NB4 (cell line): ENCODE data around the gene USP36.
"Not testable (repeated sequence)": the region's sequence is repeated elsewhere in the genome, so short reads cannot be mapped to it uniquely, and the experiment has no call there.

ENCODE experiments used
- DNase-seq: peaks from one replicate; pipeline ENCODE4 v3.0.0; 2010; ENCODE audit warnings: low read depth
- H3K4me3 ChIP-seq: one replicate; pipeline ENCODE4 v1.5.1; 2011; ENCODE audit warnings: mild to moderate bottlenecking, low read depth, low read length, moderate library complexity
- CTCF ChIP-seq: IDR thresholded peaks from one replicate; pipeline ENCODE4 v1.5.1; 2012; ENCODE audit warnings: low read depth, low read length
- MAX ChIP-seq: IDR thresholded peaks from 2 replicates; pipeline ENCODE4 v1.6.1; 2011; ENCODE audit warnings: low read depth, low read length
- MYC ChIP-seq: IDR thresholded peaks from 2 replicates; pipeline ENCODE4 v1.6.1; 2011; ENCODE audit warnings: low read depth, low read length
- POLR2A ChIP-seq: IDR thresholded peaks from 2 replicates; pipeline ENCODE4 v1.6.1; 2011; ENCODE audit warnings: mild to moderate bottlenecking; ENCODE audit not compliant: insufficient read length; ENCODE audit errors: extremely low read depth

The USP36 gene

GRCh38 chr17:78783711-78784324 lies 56.8 kb downstream of the USP36 start:
- no peak overlapping the region for H3K4me3 ChIP-seq
- TF ChIP-seq CTCF: no peak
- TF ChIP-seq MYC: no peak
- no peak for TF ChIP-seq POLR2A
- no peak for TF ChIP-seq MAX
- no peak for DNase-seq

GRCh38 chr17:78781893-78782304 lies 58.7 kb downstream of the USP36 start, which contains the start of gene CYTH1:
Gene CYTH1, minus strand, starts transcription at chr17:78782273. Its CDS starts 50 bp downstream, at chr17:78782223.
- TF ChIP-seq POLR2A: peak; percentile 39
- TF ChIP-seq MAX: no peak
- H3K4me3 ChIP-seq: peak within 1 kb of the TSS; percentile 72
- DNase-seq: no peak

- TF ChIP-seq MYC (no peak), MAX (no peak), CTCF (no peak), POLR2A (no peak)
- peak; percentile 62 for DNase-seq
- H3K4me3 ChIP-seq: peak overlapping the region; percentile 59
Measured at GRCh38 chr17:78781104-78781892, 59.3 kb downstream of the USP36 start.

- no peak for DNase-seq
- no peak for TF ChIP-seq POLR2A
- no peak for TF ChIP-seq CTCF
- no peak for TF ChIP-seq MAX
- no peak for TF ChIP-seq MYC
- H3K4me3 ChIP-seq: no peak overlapping the region
Measured at GRCh38 chr17:78780335-78780734, 60.3 kb downstream of the USP36 start.

GRCh38 chr17:78779850-78780249 lies 60.8 kb downstream of the USP36 start:
- TF ChIP-seq MYC (no peak), CTCF (no peak), POLR2A (no peak), MAX (no peak)
- H3K4me3 ChIP-seq: no peak overlapping the region
- DNase-seq: no peak

- not testable (repeated sequence) for H3K4me3 ChIP-seq, DNase-seq
Measured at GRCh38 chr17:78779286-78779651, 61.3 kb downstream of the USP36 start.
